HCT116 (cell line): Measurements from ENCODE around the gene C10orf120. TPM values are rescaled to one million over a fixed set of nuclear protein-coding genes. Genes with fewer than 3 reads are reported as not detected.

Source experiments
- ATAC-seq: fragments of 200-7000 bp; cut with Tn5 transposase; 2 replicates; pipeline ENCODE4 v1.9.1; 2020; ENCODE audit warnings: mild to moderate bottlenecking, moderate library complexity
- BruUV-seq: library from RNA; stranded (reverse); fragments of 400-500 nt; replicated peaks from 2 replicates; lab custom pipeline; 2021; lab: Mats Ljungman, UMichigan
- CTCF ChIA-PET: fragments of 300-600 bp; sonication (Branson Sonifier 250); formaldehyde crosslinking; loops from one replicate; lab custom pipeline; 2021; ENCODE audit warnings: antibody characterized with exemption; lab: Charles Lee
- POLR2A ChIA-PET: fragments of 300-600, 350-600 bp; sonication (Branson Sonifier 250); formaldehyde crosslinking; loops from one replicate; lab custom pipeline; 2021; ENCODE audit warnings: antibody characterized with exemption; lab: Charles Lee
- RAD21 ChIA-PET, 2 experiments: fragments of 300-600 bp; sonication (Branson Sonifier 250); formaldehyde crosslinking; loops; one replicate each; lab custom pipeline; 2023; ENCODE audit warnings: low total read pairs in 2 of 2; ENCODE audit not compliant: uncharacterized antibody in 2 of 2, unreplicated experiment in 2 of 2, low non-redundant PET in 1 of 2; lab: Charles Lee
- DNase-seq: peaks from one replicate; pipeline ENCODE4 v3.0.0-alpha.2; 2010; ENCODE audit warnings: low read depth, low spot score
- H2AFZ ChIP-seq: fragments of 200-600 bp; shearing (Covaris generic), sonication (generic); 2 replicates; pipeline ENCODE4 v1.6.1; 2017; ENCODE audit warnings: low read depth, mixed run types, mixed read lengths, antibody characterized with exemption, low read length; ENCODE audit not compliant: poor library complexity, severe bottlenecking
- H3K27ac ChIP-seq: 2 replicates; pipeline ENCODE4 v1.5.1; 2012; ENCODE audit warnings: low read depth, low read length
- H3K27me3 ChIP-seq: fragments of 200-600 bp; sonication (generic); 2 replicates; pipeline ENCODE4 v1.6.1; 2016; ENCODE audit warnings: mixed run types, low read length, mixed read lengths; ENCODE audit not compliant: insufficient read depth
- H3K36me3 ChIP-seq, 2 experiments: fragments of 200-500 bp in 1 of 2; fragments of 200-600 bp in 1 of 2; sonication (Bioruptor generic) in 1 of 2; sonication (generic) in 1 of 2; 2 replicates each; pipeline versions ENCODE4 v1.5.1 to v1.6.1; 2014 to 2016; ENCODE audit warnings: low read length in 2 of 2, inconsistent platforms in 1 of 2, mixed read lengths in 1 of 2, mixed run types in 1 of 2; ENCODE audit not compliant: insufficient read depth in 2 of 2, control insufficient read depth in 1 of 2
- H3K4me1 ChIP-seq, 2 experiments: fragments of 200-600 bp in 1 of 2; sonication (generic) in 1 of 2; 2 replicates each; pipeline versions ENCODE4 v1.5.1 to v1.6.1; 2012 to 2017; ENCODE audit warnings: low read length in 2 of 2, inconsistent platforms in 1 of 2, mild to moderate bottlenecking in 1 of 2, mixed read lengths in 1 of 2, mixed run types in 1 of 2, moderate library complexity in 1 of 2; ENCODE audit not compliant: insufficient read depth in 2 of 2, control insufficient read depth in 1 of 2
- H3K4me2 ChIP-seq: fragments of 200-600 bp; sonication (generic); 2 replicates; pipeline ENCODE4 v1.6.1; 2017; ENCODE audit warnings: mixed run types, low read length, mixed read lengths
- H3K4me3 ChIP-seq, 2 experiments: fragments of 200-600 bp in 1 of 2; sonication (generic) in 1 of 2; replicated peaks in 1 of 2; 2 replicates each; pipeline ENCODE4 v1.5.1; 2011 to 2016; ENCODE audit warnings: low read length in 2 of 2, control low read depth in 1 of 2, low read depth in 1 of 2, mild to moderate bottlenecking in 1 of 2, mixed read lengths in 1 of 2, mixed run types in 1 of 2
- H3K79me2 ChIP-seq: fragments of 200-600 bp; sonication (generic); 2 replicates; pipeline ENCODE4 v1.6.1; 2017; ENCODE audit warnings: mild to moderate bottlenecking, mixed run types, low read length, moderate library complexity, mixed read lengths; ENCODE audit not compliant: insufficient read depth
- H3K9ac ChIP-seq: fragments of 200-600 bp; sonication (generic); 2 replicates; pipeline ENCODE4 v1.6.1; 2016; ENCODE audit warnings: low read length, mixed read lengths
- H3K9me2 ChIP-seq: fragments of 200-600 bp; sonication (generic), shearing (Covaris generic); 2 replicates; pipeline ENCODE4 v1.6.1; 2017; ENCODE audit warnings: mixed run types, mild to moderate bottlenecking, moderate library complexity; ENCODE audit not compliant: insufficient read depth
- H3K9me3 ChIP-seq, 2 experiments: fragments of 200-500 bp in 1 of 2; fragments of 200-600 bp in 1 of 2; sonication (Bioruptor generic) in 1 of 2; sonication (generic) in 1 of 2; 2 replicates each; pipeline ENCODE4 v1.6.1; 2014 to 2017; ENCODE audit warnings: low read length in 2 of 2, mixed read lengths in 2 of 2, inconsistent platforms in 1 of 2, low read depth in 1 of 2, mild to moderate bottlenecking in 1 of 2, mixed run types in 1 of 2, moderate library complexity in 1 of 2; ENCODE audit not compliant: control insufficient read depth in 1 of 2, insufficient read depth in 1 of 2
- H4K20me1 ChIP-seq: fragments of 200-600 bp; sonication (generic), shearing (Covaris generic); 2 replicates; pipeline ENCODE4 v1.6.1; 2017; ENCODE audit warnings: mixed run types, mild to moderate bottlenecking, moderate library complexity; ENCODE audit not compliant: insufficient read depth
- ATF3 ChIP-seq: IDR thresholded peaks from 2 replicates; pipeline ENCODE4 v1.6.1; 2012
- CEBPB ChIP-seq: IDR thresholded peaks from 2 replicates; pipeline ENCODE4 v1.6.1; 2012; ENCODE audit warnings: low read depth
- ELF1 ChIP-seq: IDR thresholded peaks from 2 replicates; pipeline ENCODE4 v1.6.1; 2012; ENCODE audit warnings: low read depth, borderline replicate concordance
- JUND ChIP-seq: IDR thresholded peaks from 2 replicates; pipeline ENCODE4 v1.6.1; 2012
- SIN3A ChIP-seq: IDR thresholded peaks from 2 replicates; pipeline ENCODE4 v1.6.1; 2012; ENCODE audit warnings: low read depth
- SP1 ChIP-seq: IDR thresholded peaks from 2 replicates; pipeline ENCODE4 v1.6.1; 2012; ENCODE audit warnings: low read depth
- TCF7L2 ChIP-seq: IDR thresholded peaks from 2 replicates; pipeline ENCODE4 v1.7.0; 2011; ENCODE audit warnings: borderline replicate concordance, inconsistent platforms; ENCODE audit not compliant: insufficient read depth, insufficient read length; ENCODE audit errors: extremely low read depth
- YY1 ChIP-seq: IDR thresholded peaks from 2 replicates; pipeline ENCODE4 v1.6.1; 2011; ENCODE audit warnings: low read length, low read depth, moderate library complexity, mild to moderate bottlenecking; ENCODE audit not compliant: insufficient replicate concordance; ENCODE audit errors: extremely low read depth
- ZFX ChIP-seq: fragments of 450-650 bp; IDR thresholded peaks from 2 replicates; pipeline ENCODE4 v1.6.1; 2017
- intact Hi-C: fragments of 100-400 bp; cut with micrococcal nuclease; formaldehyde crosslinking; loops from 2 replicates; pipeline ENCODE4 v1.10.0; 2022
- total RNA-seq: library from RNA; stranded (reverse); gene quantifications from one replicate; pipeline ENCODE4 v1.2.1, GENCODE V29; 2021; ENCODE audit not compliant: unreplicated experiment
- TF ChIP-seq, protein P1 (sequence below), 3 experiments: fragments of 200-600 bp in 1 of 3; sonication (generic) in 1 of 3; IDR thresholded peaks in 2 of 3; conservative IDR thresholded peaks in 1 of 3; 2 replicates each; pipeline ENCODE4 v1.5.1; 2012 to 2017; ENCODE audit warnings: low read depth in 2 of 3, low read length in 2 of 3, antibody characterized with exemption in 1 of 3, borderline replicate concordance in 1 of 3, control low read depth in 1 of 3, mild to moderate bottlenecking in 1 of 3, mixed read lengths in 1 of 3, mixed run types in 1 of 3, moderate library complexity in 1 of 3; ENCODE audit not compliant: insufficient read depth in 1 of 3

The C10orf120 gene
- total RNA-seq, 1 experiment from 2014 or later: not detected

DNA sequence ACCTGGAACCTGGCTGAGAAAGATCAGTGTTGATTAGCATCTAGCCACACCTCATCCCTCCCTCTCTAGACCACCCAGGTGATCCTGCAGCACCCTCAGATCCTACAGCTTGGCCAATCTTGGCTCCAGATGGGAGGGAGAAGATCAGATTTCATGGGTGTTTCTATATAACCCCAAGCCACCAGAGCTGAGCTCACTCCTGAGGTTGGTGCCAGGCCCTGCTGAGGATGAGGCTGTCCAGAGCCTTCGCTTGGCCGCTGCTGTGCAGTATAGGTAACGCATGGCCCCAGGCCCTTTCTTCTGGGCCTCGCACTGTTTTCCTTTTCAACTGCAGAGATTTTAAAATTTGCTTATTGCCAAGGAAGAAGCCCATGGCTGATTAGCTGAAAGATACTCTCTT, 27.0 kb downstream of the C10orf120 start:
- Histone ChIP-seq H3K9me2 (no peaks in the 10 kb centered on the region), H3K4me3 (no peak overlapping the region), H3K36me3 (no peaks in the 10 kb centered on the region), H3K4me1 (no peaks in the 10 kb centered on the region), H3K9ac (no peak overlapping the region), H3K9me3 (no peaks in the 10 kb centered on the region), H2AFZ (no peak overlapping the region), H3K79me2 (no peaks in the 10 kb centered on the region), H3K27me3 (peaks cover 91% of the 10 kb centered on the region), H3K4me2 (no peak overlapping the region), H3K27ac (no peak overlapping the region), H4K20me1 (no peaks in the 10 kb centered on the region)
- ATAC-seq (no peak), DNase-seq (no peak)
- CTCF ChIA-PET: no interaction called here
- BruUV-seq: no TSS peak
- RAD21 ChIA-PET: no interaction called here
- POLR2A ChIA-PET: no interaction called here
- no peak for TF ChIP-seq CEBPB
- TF ChIP-seq TCF7L2: no peak
- no peak for TF ChIP-seq ELF1
- no peak for TF ChIP-seq SP1
- no peak for TF ChIP-seq ZFX
- TF ChIP-seq ATF3: no peak
- TF ChIP-seq YY1: no peak
- TF ChIP-seq, protein P1, sequence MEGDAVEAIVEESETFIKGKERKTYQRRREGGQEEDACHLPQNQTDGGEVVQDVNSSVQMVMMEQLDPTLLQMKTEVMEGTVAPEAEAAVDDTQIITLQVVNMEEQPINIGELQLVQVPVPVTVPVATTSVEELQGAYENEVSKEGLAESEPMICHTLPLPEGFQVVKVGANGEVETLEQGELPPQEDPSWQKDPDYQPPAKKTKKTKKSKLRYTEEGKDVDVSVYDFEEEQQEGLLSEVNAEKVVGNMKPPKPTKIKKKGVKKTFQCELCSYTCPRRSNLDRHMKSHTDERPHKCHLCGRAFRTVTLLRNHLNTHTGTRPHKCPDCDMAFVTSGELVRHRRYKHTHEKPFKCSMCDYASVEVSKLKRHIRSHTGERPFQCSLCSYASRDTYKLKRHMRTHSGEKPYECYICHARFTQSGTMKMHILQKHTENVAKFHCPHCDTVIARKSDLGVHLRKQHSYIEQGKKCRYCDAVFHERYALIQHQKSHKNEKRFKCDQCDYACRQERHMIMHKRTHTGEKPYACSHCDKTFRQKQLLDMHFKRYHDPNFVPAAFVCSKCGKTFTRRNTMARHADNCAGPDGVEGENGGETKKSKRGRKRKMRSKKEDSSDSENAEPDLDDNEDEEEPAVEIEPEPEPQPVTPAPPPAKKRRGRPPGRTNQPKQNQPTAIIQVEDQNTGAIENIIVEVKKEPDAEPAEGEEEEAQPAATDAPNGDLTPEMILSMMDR (IDR thresholded peaks at IDR 0.05 in 2 of 3, conservative IDR thresholded peaks at IDR 0.05 in 1 of 3; ENCODE audit: borderline replicate concordance in 1 of 3, insufficient read depth in 1 of 3, low read depth in 2 of 3, low read length in 2 of 3): no peak
- TF ChIP-seq SIN3A: no peak
- TF ChIP-seq JUND: no peak
- intact Hi-C loops: no loop called here
